HuH-7 (cell line): ENCODE results near the gene PTPRK.

ENCODE experiments used
- DNase-seq: peaks from one replicate; pipeline ENCODE4 v3.0.0; 2011; ENCODE audit warnings: low spot score

PTPRK gene

GRCh38 chr6:128515550-128516513 lies 4.6 kb downstream of the PTPRK start:
- no peak for DNase-seq

- DNase-seq = no peak
Measured at GRCh38 chr6:128513878-128514277, 6.5 kb downstream of the PTPRK start.

- no peak for DNase-seq
Measured at GRCh38 chr6:128512296-128512695, 8.1 kb downstream of the PTPRK start.

- DNase-seq = no peak
Measured at GRCh38 chr6:128511506-128511905, 8.9 kb downstream of the PTPRK start.

DNA sequence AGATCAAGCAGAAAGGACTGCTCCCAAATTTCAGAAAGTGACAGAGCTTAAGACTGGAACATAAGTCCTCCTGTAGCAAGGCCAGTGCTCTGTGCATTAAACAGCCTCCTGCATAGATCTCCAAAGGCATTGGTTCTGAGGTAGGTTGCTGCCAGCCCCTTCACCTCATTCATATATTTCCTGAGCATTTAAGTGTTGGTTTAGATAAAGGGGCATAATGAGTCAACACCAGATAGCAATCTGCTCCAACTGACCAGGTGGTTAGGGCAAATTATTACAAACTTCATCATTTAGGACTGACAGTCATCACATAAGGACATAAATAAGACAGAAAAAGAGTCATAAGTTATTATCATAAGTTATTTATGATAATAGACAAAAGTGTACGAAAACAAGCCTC lies 10.7 kb downstream of the PTPRK start:
- no peak for DNase-seq

GRCh38 chr6:128508588-128509296 lies 11.7 kb downstream of the PTPRK start:
- no peak for DNase-seq

DNA sequence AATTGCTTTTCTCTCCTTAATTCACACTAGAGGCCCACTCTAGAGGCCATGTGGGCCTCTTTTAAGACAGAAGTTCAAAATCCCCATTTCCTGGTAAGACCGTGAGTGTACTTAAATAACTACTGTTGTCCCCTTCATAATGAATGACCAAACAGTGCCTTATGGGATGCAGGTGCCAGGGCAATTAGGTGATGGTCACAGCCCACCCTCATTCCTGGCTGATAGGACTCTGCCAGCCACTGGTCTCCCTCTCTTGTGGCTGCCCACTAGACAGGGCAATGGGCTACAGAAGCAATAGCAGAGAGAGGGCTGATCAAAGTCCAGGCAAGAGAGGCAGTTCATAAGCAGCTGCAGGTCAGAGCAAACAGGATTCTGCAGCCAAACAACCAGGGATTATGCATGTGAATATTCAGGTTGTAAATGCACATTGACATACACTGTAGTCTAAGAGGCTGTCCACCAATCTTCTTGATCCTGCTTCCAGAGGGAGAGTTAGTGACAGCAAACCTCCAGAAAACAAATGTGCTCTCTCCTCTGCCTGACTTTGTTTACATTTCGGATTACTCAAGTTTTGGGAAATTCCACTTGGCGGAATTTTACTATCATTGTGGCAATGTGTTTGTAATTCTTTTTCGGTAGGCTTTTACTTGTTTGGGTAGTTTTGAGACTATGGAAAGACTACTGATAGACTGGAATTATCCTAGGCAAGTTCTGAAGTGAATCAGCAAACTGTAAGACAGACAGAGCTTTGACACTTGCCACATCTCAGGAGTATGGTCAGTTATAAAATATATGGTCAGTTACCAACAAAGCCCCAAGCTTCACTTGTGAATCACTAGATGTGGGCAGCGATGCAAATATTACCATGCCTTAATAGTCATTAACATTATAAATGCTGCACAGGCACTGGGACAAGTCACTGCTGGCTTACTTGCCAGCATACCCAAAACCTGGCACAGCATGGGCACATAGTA lies 12.8 kb downstream of the PTPRK start:
- DNase-seq = peak; percentile 49

DNA sequence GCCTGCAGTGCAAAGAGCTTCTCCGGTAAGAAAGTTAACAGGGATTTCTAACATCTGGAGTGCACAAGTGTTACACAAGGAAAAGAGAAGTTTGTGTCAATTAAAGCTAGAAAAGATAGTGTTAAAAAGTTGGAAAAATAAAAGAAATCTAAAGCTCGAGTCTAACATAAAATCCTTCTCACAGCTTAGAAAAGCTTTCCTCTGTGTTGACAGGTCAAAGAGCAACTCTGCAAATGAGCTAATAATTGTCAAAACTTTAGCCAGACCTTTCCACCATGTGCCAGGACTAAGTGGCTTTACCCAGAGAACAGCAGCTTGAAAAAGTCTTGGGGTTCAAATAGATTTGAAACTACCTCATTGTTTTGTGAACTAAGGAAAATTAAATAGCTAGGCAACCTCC lies 14.8 kb downstream of the PTPRK start:
- no peak for DNase-seq

DNA sequence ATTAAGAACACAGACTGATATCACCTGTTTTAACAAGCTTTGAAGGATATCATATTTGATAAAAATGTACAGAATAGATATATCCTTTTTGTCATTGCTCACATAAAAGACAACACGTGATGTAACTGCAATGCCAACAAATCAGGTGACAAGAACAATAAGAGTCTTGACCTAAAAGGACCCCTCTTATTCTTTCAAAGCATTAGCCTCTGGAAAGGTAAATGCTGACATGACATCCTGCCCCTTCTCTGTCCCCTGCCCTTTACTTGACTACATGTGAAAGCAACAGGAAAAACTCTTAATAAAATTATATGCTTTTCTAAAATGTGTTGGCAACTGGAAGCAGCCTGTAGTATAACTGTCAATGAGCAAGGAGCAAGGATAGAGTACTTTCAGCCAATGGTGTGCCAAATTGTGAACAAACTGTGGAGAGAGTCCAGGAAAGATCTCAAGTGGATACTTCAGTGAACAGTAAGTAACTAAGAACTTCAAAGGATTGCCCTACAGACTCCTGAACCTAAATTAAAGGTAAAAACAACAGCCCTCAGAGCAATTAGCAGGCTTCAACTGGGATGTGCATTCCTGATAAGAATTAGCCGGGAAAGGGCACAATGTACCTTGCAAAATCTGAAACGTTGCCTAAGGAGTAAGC lies 16.3 kb downstream of the PTPRK start:
- DNase-seq = no peak

DNA sequence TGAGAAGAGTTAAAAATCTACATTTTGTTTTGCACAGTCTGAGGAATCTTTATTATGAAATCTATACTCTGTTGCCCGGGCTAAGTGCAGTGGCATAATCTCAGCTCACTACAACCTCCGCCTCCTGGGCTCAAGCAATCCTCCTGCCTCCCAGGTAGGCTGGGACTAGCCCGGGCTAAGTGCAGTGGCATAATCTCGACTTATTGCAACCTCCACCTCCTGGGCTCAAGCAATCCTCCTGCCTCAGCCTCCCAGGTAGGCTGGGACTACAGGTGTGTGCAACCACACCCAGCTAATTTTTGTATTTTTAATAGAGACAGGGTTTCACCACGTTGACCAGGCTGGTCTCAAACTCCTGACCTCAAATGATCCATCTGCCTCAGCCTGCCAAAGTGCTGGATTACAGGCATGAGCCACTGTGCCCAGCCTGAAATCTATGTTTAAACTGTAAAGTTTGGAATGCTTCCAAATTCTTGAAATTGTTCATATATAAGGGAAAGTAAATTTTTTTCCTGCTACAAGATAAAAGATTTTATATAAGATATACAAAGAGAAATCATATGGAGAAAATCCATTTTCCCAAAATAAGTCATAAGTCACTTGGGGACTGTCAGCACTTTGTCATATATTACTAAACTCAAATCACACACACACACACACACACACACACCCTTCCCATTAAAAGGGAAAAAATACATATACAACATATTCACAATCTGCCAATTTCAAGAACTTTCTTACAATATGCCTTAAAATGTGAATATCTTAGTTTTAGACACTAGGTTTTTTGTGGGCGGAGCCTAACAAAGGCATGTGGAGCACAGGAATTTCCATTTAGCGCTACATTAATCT lies 19.4 kb downstream of the PTPRK start:
- no peak for DNase-seq

DNA sequence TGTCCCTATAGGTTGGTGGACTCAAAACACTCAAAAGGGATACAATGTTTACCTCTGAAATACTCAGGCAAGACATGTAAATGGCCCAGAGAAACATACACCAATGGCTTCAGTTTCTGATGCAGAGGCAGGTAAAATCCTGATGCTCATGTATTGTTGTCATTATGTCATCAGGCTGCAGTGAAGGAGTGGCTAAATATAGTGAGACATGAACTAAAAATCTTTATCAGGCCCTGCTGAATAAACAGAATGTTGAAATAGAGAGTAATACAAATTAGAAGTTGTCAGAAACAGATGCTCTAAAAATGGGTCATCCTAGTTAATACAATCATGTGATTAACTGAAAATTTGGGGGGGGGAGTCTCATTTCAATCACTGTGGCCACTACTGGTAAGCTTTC lies 20.4 kb downstream of the PTPRK start:
- DNase-seq = no peak

DNA sequence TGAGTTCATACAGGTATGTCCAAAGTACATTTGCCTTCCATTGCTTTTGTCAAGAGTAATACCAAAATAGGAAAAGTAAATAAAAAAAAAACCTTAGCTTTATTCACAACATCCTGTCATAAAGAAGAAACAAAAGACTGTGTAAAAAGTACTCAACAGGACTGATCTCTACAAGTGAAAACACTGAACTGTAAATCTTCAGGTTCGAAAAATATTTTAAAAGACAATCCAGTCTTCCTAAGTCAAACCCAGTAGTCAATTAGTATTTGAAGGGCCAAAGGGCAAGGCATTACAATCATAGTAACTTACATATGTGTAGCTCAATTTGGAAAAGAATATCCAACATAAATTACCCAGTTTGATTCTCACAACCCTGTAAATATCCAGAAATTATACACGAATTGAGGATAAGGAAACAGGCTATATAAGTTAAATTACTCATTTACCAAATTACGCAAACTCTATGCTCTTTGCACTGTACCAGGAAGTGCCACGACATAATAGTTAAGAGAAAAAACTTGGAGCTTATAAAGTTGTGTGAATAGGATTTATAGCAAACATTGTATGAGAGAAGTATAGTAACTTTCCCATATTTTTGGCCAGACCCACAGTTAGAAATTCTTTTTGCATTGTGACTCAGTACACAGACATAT lies 21.2 kb downstream of the PTPRK start:
- no peak for DNase-seq

DNA sequence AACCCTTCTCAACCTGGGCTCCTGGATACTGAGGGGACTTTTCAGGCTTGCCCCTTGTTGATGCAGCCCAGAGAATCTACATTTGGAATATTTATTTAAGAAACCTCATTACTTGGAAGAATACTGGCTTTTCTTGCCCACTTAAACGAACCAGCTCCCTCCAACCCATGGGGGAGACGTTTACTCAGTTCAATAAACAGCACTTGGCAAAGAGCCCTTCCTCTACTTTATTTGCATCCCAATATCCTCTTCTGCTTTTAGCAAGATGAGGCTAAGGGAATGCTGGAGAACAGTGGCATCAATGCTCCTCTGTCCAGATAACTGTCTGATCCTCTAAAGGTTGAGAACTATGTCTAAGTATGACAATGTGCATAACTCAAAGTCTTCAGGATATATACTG lies 22.2 kb downstream of the PTPRK start:
- no peak for DNase-seq

GRCh38 chr6:128495536-128496333 lies 24.7 kb downstream of the PTPRK start:
- no peak for DNase-seq

DNA sequence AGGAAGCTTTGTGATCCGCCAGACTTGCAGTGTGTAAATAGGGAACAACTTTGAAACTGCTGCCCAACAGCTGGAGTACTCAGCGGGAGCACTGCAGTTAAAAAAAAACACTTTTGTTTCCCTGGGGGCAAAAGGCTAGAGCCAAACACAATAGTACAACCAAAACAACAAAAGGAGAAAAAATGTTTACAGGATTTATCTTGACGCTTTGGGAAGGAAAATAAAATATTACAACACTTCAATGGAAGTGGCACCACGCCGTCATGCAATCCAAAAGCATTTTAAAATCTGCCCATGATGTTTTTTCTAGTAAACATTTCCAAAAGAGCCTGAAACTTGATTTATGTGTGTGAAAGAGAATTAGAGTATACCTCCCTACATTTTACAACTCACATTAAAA lies 26.0 kb downstream of the PTPRK start:
- DNase-seq = no peak

DNA sequence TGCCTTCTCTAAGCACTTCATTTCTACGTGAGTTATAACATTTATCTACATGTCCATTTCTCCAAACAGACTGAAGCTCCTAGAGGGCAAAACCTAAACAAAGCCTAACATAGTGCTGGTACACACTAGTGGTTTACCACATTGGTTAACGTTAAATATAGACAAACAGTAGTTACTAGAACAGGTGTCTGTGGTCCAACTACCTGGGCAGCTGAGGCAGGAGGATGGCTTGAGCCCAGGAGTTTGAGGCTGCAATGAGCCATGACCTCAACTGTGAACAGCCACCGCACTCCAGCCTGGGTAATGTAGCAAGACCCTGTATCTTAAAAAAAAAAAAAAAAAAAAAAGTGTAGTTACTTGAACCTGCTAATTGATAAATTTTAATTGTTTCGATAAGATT lies 26.5 kb downstream of the PTPRK start:
- no peak for DNase-seq

GRCh38 chr6:128492386-128492785 lies 28.0 kb downstream of the PTPRK start:
- DNase-seq = no peak

DNA sequence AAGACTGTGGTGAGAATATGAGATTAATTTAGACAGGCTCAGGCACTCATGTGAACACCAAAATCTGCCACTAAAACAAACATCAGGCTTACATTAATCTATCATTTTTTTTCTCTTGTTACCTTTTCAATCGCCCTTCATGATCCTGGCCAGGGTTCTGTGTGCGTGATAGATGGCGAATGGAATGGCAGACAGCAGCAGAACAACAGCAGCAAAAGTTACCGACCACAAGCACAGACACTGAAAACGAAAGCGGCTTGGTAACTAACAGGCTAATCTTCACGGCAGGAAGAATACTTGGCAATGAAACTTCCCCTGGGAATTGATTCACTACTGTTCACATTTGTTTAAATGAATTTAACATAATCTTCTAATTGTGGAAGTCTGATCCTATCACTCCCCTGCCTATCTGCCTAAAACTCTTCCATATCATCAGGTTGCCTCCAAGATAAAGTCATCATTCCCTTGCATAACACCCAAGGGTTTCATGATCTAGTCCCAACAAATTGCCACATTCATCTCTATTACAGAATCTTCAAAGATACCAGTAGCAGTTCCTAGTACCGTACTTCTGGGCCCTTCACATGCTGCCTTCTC lies 28.7 kb downstream of the PTPRK start:
- DNase-seq = no peak

DNA sequence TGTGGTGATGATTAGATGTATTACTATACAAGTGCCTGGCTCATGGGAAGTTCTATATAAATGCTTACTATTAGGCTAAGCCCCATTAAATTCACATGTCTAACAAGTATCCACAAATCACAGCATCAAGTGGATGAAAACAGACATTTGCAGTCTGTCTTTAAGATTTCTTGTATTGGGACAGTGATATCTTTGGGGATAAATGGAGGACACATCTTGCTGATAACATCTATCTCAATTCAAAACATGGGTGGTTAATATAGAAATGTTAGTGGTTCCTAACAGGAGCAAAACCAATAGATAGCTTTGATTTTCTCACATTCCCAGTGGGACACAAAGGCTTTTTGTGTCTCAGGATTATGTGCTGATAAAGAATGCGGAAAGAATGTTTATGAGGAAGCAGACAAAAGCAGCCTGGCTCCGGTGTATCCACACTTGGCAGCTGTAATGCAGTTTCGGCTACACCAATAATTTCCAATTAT lies 29.3 kb downstream of the PTPRK start:
- DNase-seq = no peak
